Psoas muscle (tissue), 8 donors: ENCODE measurements around the gene CD40. TPM values are rescaled to one million over a fixed set of nuclear protein-coding genes. Genes with fewer than 3 reads are reported as not detected.

Source experiments
- ATAC-seq, 4 donors: fragments of 200-7000 bp; cut with Tn5 transposase; one replicate each; pipeline ENCODE4 v1.9.1; 2020; ENCODE audit warnings: moderate library complexity in 3 of 4, mild to moderate bottlenecking in 2 of 4
- DNase-seq, 2 donors: peaks; one replicate each; pipeline ENCODE4 v3.0.0-alpha.2; 2020
- H3K27ac ChIP-seq: fragments of 200-600 bp; one replicate; pipeline ENCODE4 v1.8.0; 2022
- H3K27me3 ChIP-seq, 3 donors: fragments of 200-600 bp in 1 of 3; one replicate each; pipeline versions ENCODE4 v1.6.1 to v1.8.0; 2013 to 2022; ENCODE audit warnings: low read length in 2 of 3, mild to moderate bottlenecking in 2 of 3, moderate library complexity in 1 of 3; ENCODE audit not compliant: insufficient read depth in 3 of 3
- H3K36me3 ChIP-seq, 2 donors: fragments of 200-600 bp in 1 of 2; one replicate each; pipeline versions ENCODE4 v1.6.1 to v1.8.0; 2013 to 2022; ENCODE audit warnings: low read depth in 1 of 2, mild to moderate bottlenecking in 1 of 2, moderate library complexity in 1 of 2; ENCODE audit not compliant: insufficient read depth in 1 of 2
- H3K4me1 ChIP-seq: fragments of 200-600 bp; one replicate; pipeline ENCODE4 v1.8.0; 2022
- H3K4me3 ChIP-seq: fragments of 200-600 bp; one replicate; pipeline ENCODE4 v1.8.0; 2022; ENCODE audit warnings: mild to moderate bottlenecking
- H3K9me3 ChIP-seq: fragments of 200-600 bp; one replicate; pipeline ENCODE4 v1.8.0; 2022
- CTCF ChIP-seq: fragments of 200-600 bp; IDR thresholded peaks from one replicate; pipeline ENCODE4 v1.8.0; 2022; ENCODE audit warnings: antibody characterized with exemption
- WGBS, 3 donors: extraction: QIAGEN DNeasy Blood & Tissue Kit; methylation state at CpG; one replicate each; pipeline versions ENCODE4 v1.1.6 to v1.1.7; 2013; 5-methylcytosine and 5-hydroxymethylcytosine counted together
- intact Hi-C, 2 donors: fragments of 100-400 bp; cut with DNase I; formaldehyde crosslinking; loops; one replicate each; pipeline versions ENCODE4 v1.11.0 to v1.14.2; 2022
- polyA plus RNA-seq, 3 donors: library from polyadenylated mRNA; stranded (reverse); fragments of 200-250 nt; gene quantifications; one replicate each; pipeline ENCODE4 v1.2.3, GENCODE V29; 2013
- total RNA-seq, 4 donors: library from RNA; stranded (reverse); fragmentation: NEBNext Ultra II Directional in 2 of 4; extraction: Animal tissue kit (Norgen Biotek cat#: 25700) in 2 of 4; gene quantifications; one replicate each; pipeline versions ENCODE4 v1.2.1 to v1.2.4, GENCODE V29; 2021 to 2023
- donor health status: healthy with polysubstance abuse.
- donor health status: DM: no; HTN: no; CAD: no; lungs with moderate emphysema.
- donor health status: Bipolar disorder and iron deficiency.
- donor health status: healthy.
- donor health status: DM: yes; HTN: yes; CAD: no.
- donor health status: DM: no; HTN: no; CAD: no.
- donor health status: DM: no; HTN: no; CAD: no.
- donor health status: DM: yes; HTN: yes; CAD: no.

CD40 gene
- total and polyA plus RNA-seq, 7 donors = 5.0 to 13.8 (median 7.7) TPM

- no peak overlapping the region for H3K4me3 ChIP-seq
- 70 to 79% (median 70%) methylated on average over 5 of the region's 5 CpGs for WGBS, 3 donors
- intact Hi-C loops = no loop called here
- DNase-seq (no peak), ATAC-seq (no peak)
- H3K36me3 ChIP-seq = no peaks in the 10 kb centered on the region
- no peak overlapping the region for H3K27ac ChIP-seq
- no peaks in the 10 kb centered on the region for H3K9me3 ChIP-seq
- H3K27me3 ChIP-seq = peaks cover 4 to 56% (median 8%) of the 10 kb centered on the region in 3 donors
- TF ChIP-seq CTCF = no peak
- no peaks in the 10 kb centered on the region for H3K4me1 ChIP-seq
These were observed 17.1 kb upstream of the CD40 start for GRCh38 chr20:46100988-46101387.

GRCh38 chr20:46101957-46102356 is 16.2 kb upstream of the CD40 start:
- H3K4me1 ChIP-seq = no peaks in the 10 kb centered on the region
- no peaks in the 10 kb centered on the region for H3K9me3 ChIP-seq
- no peak for DNase-seq
- WGBS, 3 donors = 76 to 79% (median 76%) methylated on average over 3 of the region's 3 CpGs
- H3K27ac ChIP-seq = no peak overlapping the region
- H3K4me3 ChIP-seq = no peak overlapping the region
- intact Hi-C loops = no loop called here
- H3K27me3 ChIP-seq = peaks cover 4 to 61% (median 11%) of the 10 kb centered on the region in 3 donors
- no peak for ATAC-seq
- TF ChIP-seq CTCF = no peak
- H3K36me3 ChIP-seq = no peaks in the 10 kb centered on the region

- Histone ChIP-seq H3K27ac (no peak overlapping the region), H3K4me1 (no peaks in the 10 kb centered on the region), H3K9me3 (no peaks in the 10 kb centered on the region), H3K4me3 (no peak overlapping the region), H3K27me3 (peaks cover 4 to 65% (median 11%) of the 10 kb centered on the region in 3 donors), H3K36me3 (no peaks in the 10 kb centered on the region)
- intact Hi-C loops = no loop called here
- no peak for DNase-seq
- WGBS, 3 donors = 84 to 92% (median 86%) methylated on average over 3 of the region's 3 CpGs
- no peak for TF ChIP-seq CTCF
- no peak for ATAC-seq
These were observed 15.2 kb upstream of the CD40 start for GRCh38 chr20:46102940-46103339.

- H3K27me3 ChIP-seq = peaks cover 4 to 70% (median 10%) of the 10 kb centered on the region in 3 donors
- intact Hi-C loops = no loop called here
These were observed 13.9 kb upstream of the CD40 start for GRCh38 chr20:46104262-46104661.

More at GRCh38 chr20:46104262-46104661, 13.9 kb upstream of the CD40 start:
- ATAC-seq (no peak), DNase-seq (no peak)
- WGBS, 3 donors = 64 to 76% (median 71%) methylated on average over 3 of the region's 3 CpGs
- Histone ChIP-seq H3K9me3 (no peaks in the 10 kb centered on the region), H3K4me1 (no peaks in the 10 kb centered on the region), H3K4me3 (no peak overlapping the region), H3K27ac (no peak overlapping the region), H3K36me3 (no peaks in the 10 kb centered on the region)
- TF ChIP-seq CTCF = no peak
